Ramos (cell line): Measurements from ENCODE around the gene CREB3L4.

Experiments used
- in situ Hi-C: fragments of 300-500 bp; cut with MboI; formaldehyde crosslinking; loops from one replicate; pipeline ENCODE4 v1.14.3; 2022; ENCODE audit warnings: low sequenced_read_pairs; ENCODE audit not compliant: unreplicated experiment

CREB3L4 gene

DNA sequence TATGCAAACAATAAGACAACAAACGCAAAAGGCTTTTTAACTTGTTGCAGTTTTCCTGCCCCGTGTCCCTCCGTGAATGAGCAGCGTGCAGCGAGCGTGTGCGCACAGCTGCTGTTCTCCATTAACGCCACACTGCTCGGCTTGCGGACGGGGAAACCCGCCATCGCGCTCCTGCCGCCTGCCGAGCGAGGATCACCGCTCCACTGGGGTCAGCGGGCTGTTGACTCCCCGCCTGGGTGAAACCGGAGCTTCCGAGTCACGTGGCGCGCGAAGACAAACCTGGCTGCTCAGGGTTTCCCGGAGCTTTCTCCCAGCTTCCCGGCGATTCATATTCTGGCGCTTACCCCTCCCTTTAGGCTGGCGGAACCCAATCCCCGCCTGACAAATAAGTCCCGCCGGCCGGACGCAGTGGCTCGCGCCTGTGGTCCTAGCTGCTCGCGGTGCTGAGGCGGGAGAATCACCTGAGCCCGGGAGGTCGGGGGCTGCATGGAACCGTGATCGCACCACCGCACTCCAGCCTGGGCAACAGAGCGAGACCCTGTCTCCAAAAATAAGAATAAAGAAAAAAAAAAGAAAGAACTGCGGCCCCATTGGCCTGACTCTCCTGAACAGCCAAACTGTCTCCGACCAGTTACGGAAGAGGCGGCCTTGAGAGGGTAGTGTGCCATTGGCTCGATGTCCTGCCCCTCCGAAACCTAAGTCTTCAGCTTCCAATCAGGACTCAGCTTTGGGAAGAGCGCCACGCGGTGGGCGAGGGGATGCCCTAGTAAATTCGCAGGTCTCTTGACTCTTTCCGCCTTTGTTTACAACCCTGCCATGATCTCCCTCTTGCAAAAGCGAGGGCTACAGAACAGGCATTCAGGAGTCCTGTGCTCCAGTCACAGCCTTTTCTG is at the start of gene CREB3L4:
Gene CREB3L4 (plus strand): TSS at position 796 of the 893 bp plus-strand sequence. CDS start 624 bp downstream, outside the sequence.
- in situ Hi-C loops = no loop called here

GRCh38 chr1:153919876-153920852 is 47.5 kb upstream of the CREB3L4 start:
- in situ Hi-C loops = no loop called here

DNA sequence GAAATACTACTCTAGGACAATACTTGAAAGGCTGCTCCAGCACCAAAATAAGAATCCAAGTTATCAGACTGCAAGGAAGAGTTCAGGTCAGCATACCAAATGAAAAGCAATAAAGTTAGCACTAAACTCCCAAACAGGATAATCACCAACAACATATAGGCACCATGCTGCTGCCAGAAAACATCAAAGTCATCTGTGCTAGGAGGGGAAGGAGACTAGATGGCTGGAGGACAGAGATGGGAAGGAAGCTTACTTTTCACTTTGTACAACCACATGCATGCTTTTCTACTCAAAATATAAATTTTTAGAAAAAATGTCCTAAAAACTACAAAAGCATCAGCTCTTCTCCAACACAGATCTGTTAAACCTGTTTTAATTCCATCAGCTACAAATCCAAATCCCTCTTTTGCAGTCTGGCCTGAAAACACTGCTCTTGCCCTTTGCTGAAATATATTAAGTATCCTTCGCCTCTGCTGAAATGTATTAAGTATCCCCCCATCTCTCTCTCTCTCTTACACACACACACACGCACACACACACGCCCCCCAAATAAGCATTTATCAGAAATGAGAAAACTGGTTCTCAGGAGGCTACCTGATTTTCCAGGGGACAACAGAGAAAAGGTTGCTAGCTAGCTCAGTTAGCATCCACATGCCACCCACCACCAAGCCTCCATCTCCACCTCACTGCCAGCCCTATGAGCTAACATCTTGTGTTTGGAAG is 46.5 kb upstream of the CREB3L4 start:
- in situ Hi-C loops = no loop called here

GRCh38 chr1:153921803-153922075 is 46.0 kb upstream of the CREB3L4 start:
- in situ Hi-C loops = no loop called here

- in situ Hi-C loops = no loop called here
Observed at GRCh38 chr1:153922076-153922971, 45.4 kb upstream of the CREB3L4 start.

- in situ Hi-C loops = no loop called here
Observed at GRCh38 chr1:153922972-153923925, 44.5 kb upstream of the CREB3L4 start, which contains the start of gene GATAD2B. TSS of gene GATAD2B (minus strand) at chr1:153922972. CDS start at chr1:153828347, 94,625 bp downstream.

GRCh38 chr1:153926405-153926804 is 41.3 kb upstream of the CREB3L4 start:
- in situ Hi-C loops = no loop called here

DNA sequence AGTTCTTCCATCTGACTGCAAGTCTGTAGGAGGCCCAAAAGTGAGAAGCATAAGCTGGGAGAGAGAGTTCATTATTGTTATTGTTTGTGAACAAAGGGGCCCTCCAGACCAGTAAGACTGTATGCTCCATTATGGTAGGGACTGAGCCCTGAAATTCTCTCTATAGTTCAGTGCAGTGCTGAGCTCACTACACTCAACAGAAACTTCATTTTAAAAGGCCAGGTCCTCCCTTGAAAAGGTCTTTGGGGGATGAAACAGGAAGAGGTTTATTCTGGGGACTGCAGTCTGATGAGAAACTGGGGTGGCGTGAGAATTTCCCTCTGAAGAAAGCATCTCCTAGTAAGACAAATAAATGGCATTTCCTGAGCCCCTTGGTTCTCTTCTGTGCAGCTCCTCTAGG is 39.5 kb upstream of the CREB3L4 start:
- in situ Hi-C loops = no loop called here

DNA sequence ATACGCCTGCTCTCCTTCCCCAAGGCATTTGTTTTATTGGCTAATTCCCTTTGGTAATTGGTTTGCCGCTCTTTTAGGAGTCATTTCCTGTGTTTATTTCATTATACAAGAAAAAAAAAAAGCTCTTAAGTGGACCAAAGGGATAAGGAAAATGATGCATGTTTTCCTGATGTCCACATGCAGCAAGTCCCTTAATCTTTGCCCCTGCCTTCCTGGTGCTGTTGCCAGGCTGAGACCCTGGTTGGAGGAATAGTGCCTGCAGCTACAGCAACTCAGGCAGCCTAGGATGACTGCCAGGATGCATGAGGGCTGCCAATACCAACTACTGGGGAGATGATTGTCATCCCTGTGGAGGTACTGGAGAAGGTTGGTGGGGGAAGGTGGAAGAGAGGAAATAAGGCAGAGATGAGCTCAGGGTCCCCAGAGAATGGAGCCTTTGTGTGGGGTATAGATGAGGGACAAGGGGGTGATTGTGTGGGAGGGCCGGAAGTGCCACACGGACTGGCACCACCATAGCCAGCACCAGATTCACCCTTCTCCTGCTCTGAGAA is 38.8 kb upstream of the CREB3L4 start:
- in situ Hi-C loops = no loop called here

GRCh38 chr1:153929426-153929825 is 38.3 kb upstream of the CREB3L4 start:
- in situ Hi-C loops = no loop called here

GRCh38 chr1:153929981-153930948 is 37.4 kb upstream of the CREB3L4 start:
- in situ Hi-C loops = no loop called here

GRCh38 chr1:153932156-153933131 is 35.3 kb upstream of the CREB3L4 start:
- in situ Hi-C loops = no loop called here

DNA sequence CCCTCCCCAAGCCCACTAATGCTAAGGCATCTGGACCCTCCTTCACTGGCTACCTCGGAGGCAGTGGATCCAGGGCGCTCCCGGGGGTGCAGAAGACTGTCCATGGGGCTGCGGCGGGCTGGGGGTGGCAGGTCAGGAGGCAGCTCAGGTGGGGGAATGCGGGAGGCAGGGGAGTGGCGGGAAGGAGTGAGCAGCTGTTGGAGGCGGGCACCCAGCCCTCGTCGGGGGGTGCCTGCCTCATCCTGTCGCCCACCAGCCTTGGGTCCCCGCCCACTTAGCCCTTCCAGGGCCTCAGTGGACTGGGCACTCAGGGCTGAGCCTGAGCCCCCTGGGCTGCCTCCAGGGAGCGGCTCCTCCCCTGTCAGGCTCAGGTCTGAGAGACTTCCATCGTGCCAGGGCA is 34.3 kb upstream of the CREB3L4 start:
- in situ Hi-C loops = no loop called here

- in situ Hi-C loops = no loop called here
Observed at GRCh38 chr1:153933955-153934354, 33.7 kb upstream of the CREB3L4 start.

GRCh38 chr1:153934746-153935145 is 33.0 kb upstream of the CREB3L4 start:
- in situ Hi-C loops = no loop called here
